Measurements from ENCODE around the gene RARG. TPM values are rescaled to one million over a fixed set of nuclear protein-coding genes. Genes with fewer than 3 reads are reported as not detected.

Gene RARG
- total RNA-seq, 1 donor from 2014 or later = 0.27 TPM

GRCh38 chr12:53213348-53213747, 18.7 kb downstream of the RARG start:
- H3K27me3 Mint-ChIP-seq (ENCODE audit: unreplicated experiment) = peaks cover 12% of the 10 kb centered on the region
- peak overlapping the region; percentile 52 for H3K27ac Mint-ChIP-seq (ENCODE audit: unreplicated experiment)
- H3K36me3 Mint-ChIP-seq (ENCODE audit: unreplicated experiment) = no peaks in the 10 kb centered on the region
- H3K9me3 Mint-ChIP-seq (ENCODE audit: unreplicated experiment) = peaks cover 8% of the 10 kb centered on the region
- peaks cover 11% of the 10 kb centered on the region for H3K4me1 Mint-ChIP-seq (ENCODE audit: low read depth, unreplicated experiment)
- DNase-seq = peak; percentile 95
- H3K4me3 Mint-ChIP-seq (ENCODE audit: unreplicated experiment) = peak overlapping the region; percentile 6
- peak; percentile 94 for TF ChIP-seq CTCF (IDR thresholded peaks at IDR 0.05; ENCODE audit: partially characterized antibody, unreplicated experiment)

- peaks cover 13% of the 10 kb centered on the region for H3K27me3 Mint-ChIP-seq (ENCODE audit: unreplicated experiment)
- H3K9me3 Mint-ChIP-seq (ENCODE audit: unreplicated experiment) = peaks cover 8% of the 10 kb centered on the region
- DNase-seq = no peak
- no peak for TF ChIP-seq CTCF (IDR thresholded peaks at IDR 0.05; ENCODE audit: partially characterized antibody, unreplicated experiment)
- peaks cover 11% of the 10 kb centered on the region for H3K4me1 Mint-ChIP-seq (ENCODE audit: low read depth, unreplicated experiment)
- H3K36me3 Mint-ChIP-seq (ENCODE audit: unreplicated experiment) = no peaks in the 10 kb centered on the region
- H3K4me3 Mint-ChIP-seq (ENCODE audit: unreplicated experiment) = no peak overlapping the region
- no peak overlapping the region for H3K27ac Mint-ChIP-seq (ENCODE audit: unreplicated experiment)
Measured at GRCh38 chr12:53212931-53213330, 19.1 kb downstream of the RARG start.

- peaks cover 10% of the 10 kb centered on the region for H3K4me1 Mint-ChIP-seq (ENCODE audit: low read depth, unreplicated experiment)
- no peak overlapping the region for H3K27ac Mint-ChIP-seq (ENCODE audit: unreplicated experiment)
- H3K36me3 Mint-ChIP-seq (ENCODE audit: unreplicated experiment) = no peaks in the 10 kb centered on the region
- peaks cover 11% of the 10 kb centered on the region for H3K27me3 Mint-ChIP-seq (ENCODE audit: unreplicated experiment)
- peak; percentile 45 for TF ChIP-seq CTCF (IDR thresholded peaks at IDR 0.05; ENCODE audit: partially characterized antibody, unreplicated experiment)
- DNase-seq = peak; percentile 62
- no peak overlapping the region for H3K4me3 Mint-ChIP-seq (ENCODE audit: unreplicated experiment)
- peaks cover 5% of the 10 kb centered on the region for H3K9me3 Mint-ChIP-seq (ENCODE audit: unreplicated experiment)
Measured at GRCh38 chr12:53211476-53212381, 20.3 kb downstream of the RARG start.

GRCh38 chr12:53210843-53211242, 21.2 kb downstream of the RARG start:
- Mint-ChIP-seq H3K4me1 (ENCODE audit: low read depth, unreplicated experiment) (peaks cover 8% of the 10 kb centered on the region), H3K27ac (ENCODE audit: unreplicated experiment) (no peak overlapping the region), H3K27me3 (ENCODE audit: unreplicated experiment) (peaks cover 4% of the 10 kb centered on the region), H3K4me3 (ENCODE audit: unreplicated experiment) (no peak overlapping the region), H3K9me3 (ENCODE audit: unreplicated experiment) (peaks cover 4% of the 10 kb centered on the region), H3K36me3 (ENCODE audit: unreplicated experiment) (no peaks in the 10 kb centered on the region)
- TF ChIP-seq CTCF (IDR thresholded peaks at IDR 0.05; ENCODE audit: partially characterized antibody, unreplicated experiment) = no peak
- no peak for DNase-seq

GRCh38 chr12:53208877-53209463, 23.0 kb downstream of the RARG start:
- H3K4me3 Mint-ChIP-seq (ENCODE audit: unreplicated experiment) = no peak overlapping the region
- no peak overlapping the region for H3K27ac Mint-ChIP-seq (ENCODE audit: unreplicated experiment)
- peaks cover 3% of the 10 kb centered on the region for H3K9me3 Mint-ChIP-seq (ENCODE audit: unreplicated experiment)
- no peak for DNase-seq
- no peaks in the 10 kb centered on the region for H3K36me3 Mint-ChIP-seq (ENCODE audit: unreplicated experiment)
- TF ChIP-seq CTCF (IDR thresholded peaks at IDR 0.05; ENCODE audit: partially characterized antibody, unreplicated experiment) = no peak
- H3K27me3 Mint-ChIP-seq (ENCODE audit: unreplicated experiment) = peaks cover 2% of the 10 kb centered on the region
- peaks cover 8% of the 10 kb centered on the region for H3K4me1 Mint-ChIP-seq (ENCODE audit: low read depth, unreplicated experiment)

Data from glutamatergic neuron (in vitro differentiated cells).